Right renal pelvis (tissue), 4 donors: ENCODE data around the gene RAB11FIP4. TPM values are rescaled to one million over a fixed set of nuclear protein-coding genes. Genes with fewer than 3 reads are reported as not detected.

ENCODE experiments used
- DNase-seq, 4 donors: peaks; one replicate each; pipeline ENCODE4 v3.0.0-alpha.2; 2013; ENCODE audit warnings: low read depth in 4 of 4, low spot score in 3 of 4, missing footprints in 1 of 4
- polyA plus RNA-seq, 4 donors: library from polyadenylated mRNA; unstranded; fragments of 120-200 nt; gene quantifications; one replicate each; pipeline ENCODE4 v1.2.1, GENCODE V29; 2013; ENCODE audit not compliant: insufficient read length in 4 of 4

Gene RAB11FIP4
- polyA plus RNA-seq, 4 donors = 14.8 to 15.7 (median 15.4) TPM

DNA sequence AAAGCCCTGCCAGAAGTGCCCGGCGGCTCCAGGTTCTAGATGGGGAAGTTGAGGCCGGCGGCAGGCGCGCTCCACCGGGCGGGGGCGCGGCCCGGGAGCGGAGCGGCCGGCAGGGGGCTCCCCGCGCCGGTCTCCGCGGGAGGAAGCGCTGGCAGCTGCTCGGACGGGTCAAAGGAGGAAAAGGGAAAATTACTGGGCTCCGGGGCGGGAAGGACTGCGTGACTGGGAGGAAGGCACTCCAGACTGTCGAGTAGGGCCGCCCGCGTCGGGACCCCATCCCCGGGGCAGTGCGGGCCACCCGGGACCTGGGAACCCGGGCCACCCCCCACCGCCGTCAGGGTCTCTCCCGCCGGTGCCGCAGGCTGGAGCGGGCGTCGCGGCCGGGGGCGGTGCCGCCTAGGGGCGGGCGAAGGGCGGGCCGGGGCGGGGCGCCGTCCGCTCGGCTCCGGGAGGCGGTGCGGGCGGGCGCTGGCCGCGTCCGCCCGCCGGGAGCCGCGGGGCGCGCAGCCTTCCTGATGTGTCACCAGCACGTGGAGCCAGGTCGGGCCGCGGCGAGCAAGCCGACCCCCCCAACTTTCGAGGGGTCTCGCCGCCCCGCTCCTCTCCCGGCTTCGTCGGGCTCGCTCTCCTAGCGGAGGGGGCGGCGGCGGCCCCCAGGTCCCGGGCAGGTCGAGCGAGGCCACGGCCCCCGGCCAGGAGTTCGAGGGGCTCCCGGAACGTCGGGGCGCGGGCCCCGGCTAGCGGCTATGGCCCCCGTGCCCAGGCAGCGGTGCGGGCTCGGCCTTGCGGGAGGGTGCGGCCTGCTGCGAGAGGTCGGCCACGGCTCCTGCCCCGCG is 167.5 kb downstream of the RAB11FIP4 start:
- DNase-seq = peak in 1 of 4 donors; percentile 63

GRCh38 chr17:31559584-31560501 is 168.4 kb downstream of the RAB11FIP4 start:
- DNase-seq = no peak

- no peak for DNase-seq
Observed at GRCh38 chr17:31560616-31561235, 169.3 kb downstream of the RAB11FIP4 start.

GRCh38 chr17:31561469-31562375 is 170.2 kb downstream of the RAB11FIP4 start:
- no peak for DNase-seq

GRCh38 chr17:31562376-31562840 is 170.9 kb downstream of the RAB11FIP4 start:
- no peak for DNase-seq

- DNase-seq = no peak
Observed at GRCh38 chr17:31564291-31564690, 172.8 kb downstream of the RAB11FIP4 start.

GRCh38 chr17:31564883-31565301 is 173.4 kb downstream of the RAB11FIP4 start:
- no peak for DNase-seq

- no peak for DNase-seq
Observed at GRCh38 chr17:31565652-31566051, 174.2 kb downstream of the RAB11FIP4 start.

- DNase-seq = no peak
Observed at GRCh38 chr17:31566247-31566991, 174.9 kb downstream of the RAB11FIP4 start.

DNA sequence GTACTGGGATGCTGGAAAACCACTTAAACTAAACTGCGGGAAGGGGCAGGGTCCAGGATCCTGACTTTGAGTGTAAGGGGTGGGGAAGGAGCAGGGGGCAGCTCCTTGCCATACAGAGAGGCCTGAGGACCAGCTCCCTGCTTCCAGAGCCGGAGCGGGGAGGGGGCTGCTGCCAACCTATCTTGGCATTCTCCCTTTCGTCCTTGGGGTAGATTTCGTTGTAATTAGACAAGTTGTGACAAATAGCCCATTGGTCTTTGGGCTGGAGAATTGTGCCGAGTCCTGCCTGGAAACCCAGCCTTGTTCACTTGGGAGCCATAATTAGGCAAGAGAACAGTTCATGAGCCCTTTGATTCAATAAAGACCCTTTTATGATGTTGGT is 175.5 kb downstream of the RAB11FIP4 start:
- no peak for DNase-seq

DNA sequence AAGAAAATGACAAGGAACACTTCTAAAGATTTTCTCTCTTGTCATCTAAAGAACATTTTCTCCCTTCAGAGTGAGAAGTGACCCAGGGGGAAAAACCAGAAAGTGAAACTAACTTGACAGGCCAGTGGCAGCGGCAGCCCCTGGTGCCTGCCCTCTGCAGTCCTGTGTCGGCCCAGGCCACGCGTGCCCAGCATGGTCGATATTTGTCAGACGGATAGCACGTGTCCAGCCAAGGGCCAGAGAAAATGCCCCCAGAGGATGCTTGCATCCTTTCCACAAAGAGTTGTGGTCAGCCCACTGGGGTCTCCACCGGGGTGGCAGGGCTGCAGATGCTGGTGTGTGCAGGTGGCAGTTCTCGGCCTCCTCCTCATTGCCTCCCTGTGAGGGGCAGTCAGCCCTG is 176.6 kb downstream of the RAB11FIP4 start:
- DNase-seq = no peak

DNA sequence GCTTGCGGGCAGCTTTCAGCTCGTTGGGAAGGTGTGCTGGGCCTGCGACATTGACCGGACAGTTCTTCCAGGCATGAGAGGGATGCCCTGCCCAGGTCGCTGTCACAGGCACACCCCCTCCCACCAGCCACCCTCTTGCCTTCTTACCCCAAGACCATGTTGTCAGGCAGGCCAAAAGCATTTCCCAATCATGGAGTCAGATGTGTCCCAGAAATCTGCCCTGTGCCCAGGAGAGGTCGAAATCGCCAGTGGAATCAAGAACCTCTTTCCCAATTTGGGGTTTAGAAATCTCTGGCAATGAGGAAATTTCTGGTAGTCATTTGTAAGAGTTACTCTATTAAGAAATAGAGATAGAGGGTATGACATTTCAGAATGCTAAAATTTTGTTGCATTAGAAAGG is 177.1 kb downstream of the RAB11FIP4 start:
- no peak for DNase-seq

GRCh38 chr17:31570231-31570630 is 178.8 kb downstream of the RAB11FIP4 start:
- no peak for DNase-seq

DNA sequence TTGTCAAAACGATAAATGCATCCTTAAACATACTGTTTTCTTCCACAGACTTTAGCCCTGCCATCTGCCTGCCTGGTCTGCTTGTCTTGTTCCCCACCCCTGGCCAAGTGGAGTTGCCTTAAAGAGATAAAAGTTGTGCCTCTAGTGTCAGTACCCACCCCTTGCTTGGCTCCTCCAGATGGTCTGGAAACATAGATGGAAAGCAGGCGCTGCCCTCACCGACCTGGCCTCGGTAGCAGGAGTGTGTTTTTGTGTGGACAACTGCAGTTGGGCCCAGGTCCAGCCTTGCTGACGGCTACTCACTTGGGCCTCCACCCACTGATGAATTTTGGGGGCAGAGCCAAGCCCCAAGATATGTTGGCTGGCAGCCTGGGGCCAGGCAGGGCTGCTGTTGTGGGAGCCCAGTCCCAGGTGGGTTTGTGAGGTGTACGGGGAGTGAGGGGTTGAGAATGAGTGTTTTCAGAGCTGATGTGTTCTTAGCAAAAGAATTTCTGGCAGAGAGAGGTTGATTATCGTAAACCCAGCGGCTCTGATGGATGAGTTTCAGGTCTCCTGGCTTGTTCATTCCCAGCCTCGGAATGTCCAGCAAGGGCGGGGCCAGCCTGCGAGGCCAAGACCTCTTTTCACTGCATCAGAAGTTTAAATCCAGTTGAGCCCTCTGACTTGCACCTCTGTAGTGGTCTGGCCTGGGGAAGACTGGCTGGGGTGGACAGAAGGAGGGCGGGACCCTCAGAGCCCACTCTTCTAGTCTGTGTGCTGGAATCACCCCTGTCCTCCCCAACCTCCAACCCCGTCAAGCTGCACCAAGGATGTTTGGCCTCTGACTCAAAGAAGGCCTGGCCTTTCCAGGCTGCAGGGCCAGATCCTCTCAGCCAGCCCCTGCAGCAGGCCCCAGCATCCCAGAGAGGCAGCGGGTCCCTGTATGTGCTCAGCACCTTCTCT is 179.7 kb downstream of the RAB11FIP4 start:
- DNase-seq = no peak

DNA sequence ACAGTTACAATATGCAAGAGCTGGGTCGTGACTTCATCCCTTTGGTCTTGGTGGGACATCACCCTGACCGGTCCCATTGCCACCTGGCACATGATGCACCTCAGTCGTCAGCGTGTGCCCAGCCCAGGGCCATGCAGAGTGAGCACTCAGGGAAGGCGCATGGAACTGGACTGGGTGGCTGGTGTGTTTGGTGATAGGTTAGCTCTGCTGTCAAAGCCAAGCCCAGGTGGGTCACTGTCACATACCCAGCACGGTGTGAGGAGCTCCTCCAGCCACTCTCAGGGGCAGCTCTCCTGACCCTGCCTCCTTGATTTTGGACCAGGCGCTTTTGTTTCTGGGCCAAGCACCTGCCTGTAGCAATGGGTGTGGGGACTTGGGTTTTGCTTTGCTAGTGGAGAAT is 180.9 kb downstream of the RAB11FIP4 start:
- DNase-seq = no peak

- no peak for DNase-seq
Observed at GRCh38 chr17:31573047-31573446, 181.6 kb downstream of the RAB11FIP4 start.

GRCh38 chr17:31573861-31574260 is 182.4 kb downstream of the RAB11FIP4 start:
- no peak for DNase-seq

- no peak for DNase-seq
Observed at GRCh38 chr17:31574458-31574857, 183.0 kb downstream of the RAB11FIP4 start.
